ENCODE measurements around the gene SLC35G3.

Gene SLC35G3

GRCh38 chr17:35229638-35230037 lies 35.4 kb upstream of the SLC35G3 start:
- no peak for TF ChIP-seq CTCF (IDR thresholded peaks at IDR 0.05; ENCODE audit: insufficient read depth, low read length, poor library complexity, severe bottlenecking)
- DNase-seq (ENCODE audit: extremely low read depth, insufficient read length), result no peak
- no peak overlapping the region for H3K4me3 ChIP-seq (replicated peaks; ENCODE audit: low read depth, low read length)
- H3K36me3 ChIP-seq (ENCODE audit: control insufficient read depth, insufficient read depth, low read length), result no peaks in the 10 kb centered on the region
- no peaks in the 10 kb centered on the region for H3K27me3 ChIP-seq (replicated peaks; ENCODE audit: control insufficient read depth, insufficient read depth, low read length)

- Histone ChIP-seq H3K4me3 (replicated peaks; ENCODE audit: low read depth, low read length) (no peak overlapping the region), H3K27me3 (replicated peaks; ENCODE audit: control insufficient read depth, insufficient read depth, low read length) (no peaks in the 10 kb centered on the region), H3K36me3 (ENCODE audit: control insufficient read depth, insufficient read depth, low read length) (no peaks in the 10 kb centered on the region)
- no peak for TF ChIP-seq CTCF (IDR thresholded peaks at IDR 0.05; ENCODE audit: insufficient read depth, low read length, poor library complexity, severe bottlenecking)
- DNase-seq (ENCODE audit: extremely low read depth, insufficient read length), result no peak
These were observed 33.4 kb upstream of the SLC35G3 start for GRCh38 chr17:35227546-35227945.

- no peak overlapping the region for H3K4me3 ChIP-seq (replicated peaks; ENCODE audit: low read depth, low read length)
- no peaks in the 10 kb centered on the region for H3K27me3 ChIP-seq (replicated peaks; ENCODE audit: control insufficient read depth, insufficient read depth, low read length)
These were observed 30.2 kb upstream of the SLC35G3 start for GRCh38 chr17:35224436-35224835.

GRCh38 chr17:35222452-35222851 lies 28.3 kb upstream of the SLC35G3 start:
- no peak for TF ChIP-seq CTCF (IDR thresholded peaks at IDR 0.05; ENCODE audit: insufficient read depth, low read length, poor library complexity, severe bottlenecking)
- no peaks in the 10 kb centered on the region for H3K27me3 ChIP-seq (replicated peaks; ENCODE audit: control insufficient read depth, insufficient read depth, low read length)
- H3K4me3 ChIP-seq (replicated peaks; ENCODE audit: low read depth, low read length), result no peak overlapping the region
- no peak for DNase-seq (ENCODE audit: extremely low read depth, insufficient read length)
- H3K36me3 ChIP-seq (ENCODE audit: control insufficient read depth, insufficient read depth, low read length), result no peaks in the 10 kb centered on the region

More at GRCh38 chr17:35224436-35224835, 30.2 kb upstream of the SLC35G3 start:
- H3K36me3 ChIP-seq (ENCODE audit: control insufficient read depth, insufficient read depth, low read length), result no peaks in the 10 kb centered on the region
- no peak for DNase-seq (ENCODE audit: extremely low read depth, insufficient read length)
- no peak for TF ChIP-seq CTCF (IDR thresholded peaks at IDR 0.05; ENCODE audit: insufficient read depth, low read length, poor library complexity, severe bottlenecking)

GRCh38 chr17:35218915-35219314 lies 24.7 kb upstream of the SLC35G3 start:
- H3K4me3 ChIP-seq (replicated peaks; ENCODE audit: low read depth, low read length), result no peak overlapping the region
- H3K36me3 ChIP-seq (ENCODE audit: control insufficient read depth, insufficient read depth, low read length), result no peaks in the 10 kb centered on the region
- H3K27me3 ChIP-seq (replicated peaks; ENCODE audit: control insufficient read depth, insufficient read depth, low read length), result no peaks in the 10 kb centered on the region
- TF ChIP-seq CTCF (IDR thresholded peaks at IDR 0.05; ENCODE audit: insufficient read depth, low read length, poor library complexity, severe bottlenecking), result no peak
- no peak for DNase-seq (ENCODE audit: extremely low read depth, insufficient read length)

- no peaks in the 10 kb centered on the region for H3K36me3 ChIP-seq (ENCODE audit: control insufficient read depth, insufficient read depth, low read length)
- no peak overlapping the region for H3K4me3 ChIP-seq (replicated peaks; ENCODE audit: low read depth, low read length)
- no peaks in the 10 kb centered on the region for H3K27me3 ChIP-seq (replicated peaks; ENCODE audit: control insufficient read depth, insufficient read depth, low read length)
- no peak for TF ChIP-seq CTCF (IDR thresholded peaks at IDR 0.05; ENCODE audit: insufficient read depth, low read length, poor library complexity, severe bottlenecking)
- DNase-seq (ENCODE audit: extremely low read depth, insufficient read length), result no peak
These were observed 22.9 kb upstream of the SLC35G3 start for GRCh38 chr17:35217107-35217506.

All from GM06990 (cell line).